GM18505 (cell line): Measurements from ENCODE around the gene CD101.

Source experiments
- ATAC-seq: cut with Tn5 transposase; IDR thresholded peaks from one replicate; pipeline ENCODE4 v1.9.1; 2021; ENCODE audit not compliant: unreplicated experiment
- POLR2A ChIP-seq: IDR thresholded peaks from 4 replicates; pipeline ENCODE4 v1.6.1; 2011; ENCODE audit warnings: borderline replicate concordance; ENCODE audit not compliant: insufficient read depth, insufficient read length; ENCODE audit errors: extremely low read depth

CD101 gene

DNA sequence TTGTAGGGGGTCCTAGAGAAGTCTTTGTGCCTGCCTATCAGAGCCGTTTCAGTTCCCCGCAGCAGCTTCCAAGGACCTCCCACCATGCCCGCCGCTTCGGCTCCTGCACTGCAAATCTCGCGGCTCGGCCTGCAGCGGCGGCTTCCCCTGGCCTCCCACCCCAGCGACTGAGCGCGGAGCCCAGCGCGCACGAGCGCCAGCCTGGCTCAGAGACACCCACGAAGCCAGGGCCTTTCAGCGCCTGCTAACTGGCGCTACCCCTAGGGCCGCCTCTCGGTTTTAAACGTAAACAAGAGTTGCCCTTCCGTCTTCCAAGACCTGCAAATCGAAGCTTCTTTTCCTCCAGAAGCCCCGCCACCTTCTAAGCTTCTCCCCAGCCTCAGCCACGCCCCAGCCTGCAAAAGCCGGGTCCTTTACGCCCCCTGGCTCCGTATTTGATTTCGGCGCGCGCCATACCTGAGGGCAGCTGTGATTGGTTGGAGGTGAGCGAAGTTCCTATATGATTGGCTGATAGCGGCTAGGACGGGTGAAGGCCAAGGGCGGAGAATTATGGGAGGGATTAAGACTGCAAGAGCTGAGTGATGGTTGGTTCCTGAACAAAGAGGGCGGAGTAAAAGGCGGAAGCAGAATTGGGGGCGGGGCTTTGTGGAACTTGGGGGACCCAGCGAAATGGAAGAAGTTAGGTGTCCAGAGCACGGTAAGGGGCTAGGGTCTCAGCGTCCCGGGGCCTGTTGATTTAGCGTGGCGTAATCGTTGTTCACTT lies 58.3 kb downstream of the CD101 start, which contains the start of gene TTF2:
Gene TTF2, plus strand, starts transcription at position 649 of the 763 bp plus-strand sequence. Its CDS starts 21 bp downstream, at position 670.
- TF ChIP-seq POLR2A, result peak; percentile 68
- ATAC-seq, result peak; percentile 91

DNA sequence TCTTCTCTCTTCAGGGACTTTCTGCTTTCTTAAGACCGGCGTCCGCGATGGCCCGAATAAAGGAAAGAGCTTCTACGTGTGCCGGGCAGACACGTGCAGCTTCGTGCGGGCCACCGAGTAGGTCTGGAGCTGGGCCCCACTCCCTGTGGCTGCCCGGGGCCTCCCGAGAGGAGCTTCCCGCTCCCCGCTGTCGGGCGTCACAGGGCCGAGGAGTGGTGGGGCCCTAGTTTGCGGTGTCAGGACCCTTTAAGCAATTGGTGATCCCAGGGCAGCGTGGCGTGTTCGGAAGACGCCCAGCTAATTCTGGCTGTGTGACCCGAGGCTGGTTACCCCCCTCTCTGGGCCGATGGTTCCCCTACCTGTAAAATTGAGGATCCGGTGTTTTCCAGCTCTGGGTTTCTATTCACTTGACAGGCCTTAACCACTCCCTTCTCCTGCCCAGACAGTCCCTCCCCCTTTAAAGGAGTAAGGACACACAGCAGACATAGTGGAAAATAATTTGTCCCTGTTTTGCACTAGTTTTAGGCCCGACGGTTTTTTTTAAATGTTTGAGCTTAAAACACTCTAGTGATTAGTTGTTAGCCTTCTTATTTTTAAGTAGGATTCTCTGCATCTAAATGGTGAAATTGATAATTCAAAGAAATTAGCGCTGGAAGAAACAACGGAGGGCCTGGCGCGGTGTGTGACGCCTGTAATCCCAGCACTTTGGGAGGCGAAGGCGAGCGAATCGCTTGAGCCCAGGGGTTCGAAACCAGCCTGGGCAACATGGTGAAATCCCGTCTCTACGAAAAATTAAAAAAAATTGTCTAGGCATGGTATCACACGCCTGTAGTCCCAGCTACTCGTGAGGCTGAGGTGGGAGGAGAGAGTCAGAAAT lies 59.1 kb downstream of the CD101 start:
- peak; percentile 62 for TF ChIP-seq POLR2A
- ATAC-seq, result no peak

DNA sequence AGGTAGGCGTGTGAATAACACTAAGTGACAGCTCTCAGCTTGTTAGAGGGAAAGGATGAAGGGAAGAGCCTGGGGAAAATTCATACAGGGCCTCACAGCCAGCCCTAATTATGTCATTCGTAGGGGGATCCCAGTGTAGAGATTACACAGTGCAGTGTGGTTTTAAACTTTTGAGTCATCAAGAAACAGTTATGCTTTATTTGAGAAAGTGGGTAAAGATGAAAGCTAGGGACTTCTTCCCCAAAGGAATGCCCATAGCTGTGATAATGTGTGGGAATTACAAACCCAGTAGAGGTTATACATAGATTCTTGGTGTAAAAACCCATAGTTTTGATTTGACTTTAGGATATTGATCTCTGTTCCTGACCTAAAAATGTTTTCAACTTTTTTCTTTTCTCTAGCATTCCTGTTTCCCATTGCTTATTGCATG lies 60.4 kb downstream of the CD101 start:
- no peak for ATAC-seq

DNA sequence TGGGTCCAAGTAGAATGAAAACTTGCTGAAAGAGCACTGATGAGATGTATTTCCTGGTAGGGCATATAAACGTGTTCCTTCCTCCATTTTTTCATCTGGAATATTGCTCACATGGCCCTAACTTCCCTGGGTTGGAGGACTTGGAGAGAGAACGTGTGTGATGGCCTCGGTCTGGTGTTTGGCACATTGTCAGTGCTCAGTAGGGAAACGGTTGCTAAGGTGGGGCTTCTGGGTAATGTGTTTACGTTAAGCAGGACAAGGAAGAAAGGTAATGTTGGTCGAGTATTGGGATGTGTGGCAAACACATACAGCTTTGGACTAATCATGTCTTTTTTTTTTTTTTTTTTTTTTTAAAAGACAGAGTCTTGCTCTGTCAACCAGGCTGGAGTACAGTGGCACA lies 64.8 kb downstream of the CD101 start:
- no peak for TF ChIP-seq POLR2A
- ATAC-seq, result no peak

More for the DNA sequence above, 60.4 kb downstream of the CD101 start:
- TF ChIP-seq POLR2A, result no peak

DNA sequence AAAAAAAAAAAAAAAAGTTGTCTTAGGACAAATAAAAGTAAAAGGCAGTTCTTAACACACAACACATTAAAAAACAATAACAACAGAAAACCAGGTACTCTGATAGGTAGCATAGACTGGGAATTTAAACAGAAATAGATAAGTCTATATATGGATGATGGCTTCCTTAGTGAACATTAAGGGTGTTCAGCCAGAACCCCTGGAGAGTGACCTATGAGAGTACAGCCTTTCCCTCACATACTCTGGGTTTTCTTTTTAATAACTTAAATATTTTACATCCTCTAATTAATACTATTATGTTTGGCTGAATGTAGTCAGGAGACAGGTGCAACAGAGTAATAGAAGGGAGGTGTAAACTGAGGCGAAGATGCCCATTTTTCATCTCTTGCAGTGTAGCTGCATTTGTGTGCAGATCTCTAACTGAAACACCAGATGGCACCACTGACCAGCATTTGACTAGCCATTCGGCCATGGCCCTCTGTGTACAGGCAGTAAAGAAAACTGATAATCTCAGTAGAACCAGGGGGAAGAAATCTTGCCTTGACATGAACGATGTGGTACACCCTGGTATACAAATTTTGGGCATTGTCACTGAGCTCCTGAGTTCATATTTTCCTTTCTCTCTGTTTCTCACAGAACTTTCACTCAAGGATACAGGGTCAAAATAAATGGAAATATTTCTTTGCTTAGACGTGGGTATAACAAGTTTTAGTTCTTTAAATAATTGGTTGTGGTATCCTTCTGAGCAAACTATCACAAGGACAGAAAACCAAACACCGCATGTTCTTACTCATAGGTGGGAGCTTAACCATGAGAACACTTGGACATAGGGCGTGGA lies 66.2 kb downstream of the CD101 start:
- ATAC-seq, result peak; percentile 55

DNA sequence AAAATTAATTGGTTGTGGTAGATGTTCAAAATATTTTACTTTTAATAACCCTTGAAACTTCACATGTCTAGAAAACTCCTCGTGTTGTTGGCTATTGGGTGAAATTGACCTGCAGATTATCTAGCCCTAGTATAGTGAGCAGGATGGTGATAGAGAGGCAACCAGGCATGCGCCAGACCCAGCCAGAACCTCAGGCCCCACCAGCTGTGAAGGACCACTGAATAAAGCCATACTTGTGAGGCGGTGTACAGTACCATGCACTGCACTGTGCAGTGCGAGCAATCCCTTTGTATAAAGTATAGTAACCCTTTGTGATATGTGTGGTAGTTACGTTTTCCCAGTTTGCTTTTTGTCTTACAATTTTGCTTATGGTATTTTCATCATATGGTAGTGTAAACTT lies 67.0 kb downstream of the CD101 start:
- no peak for TF ChIP-seq POLR2A

More for the DNA sequence above, 66.2 kb downstream of the CD101 start:
- TF ChIP-seq POLR2A, result no peak

DNA sequence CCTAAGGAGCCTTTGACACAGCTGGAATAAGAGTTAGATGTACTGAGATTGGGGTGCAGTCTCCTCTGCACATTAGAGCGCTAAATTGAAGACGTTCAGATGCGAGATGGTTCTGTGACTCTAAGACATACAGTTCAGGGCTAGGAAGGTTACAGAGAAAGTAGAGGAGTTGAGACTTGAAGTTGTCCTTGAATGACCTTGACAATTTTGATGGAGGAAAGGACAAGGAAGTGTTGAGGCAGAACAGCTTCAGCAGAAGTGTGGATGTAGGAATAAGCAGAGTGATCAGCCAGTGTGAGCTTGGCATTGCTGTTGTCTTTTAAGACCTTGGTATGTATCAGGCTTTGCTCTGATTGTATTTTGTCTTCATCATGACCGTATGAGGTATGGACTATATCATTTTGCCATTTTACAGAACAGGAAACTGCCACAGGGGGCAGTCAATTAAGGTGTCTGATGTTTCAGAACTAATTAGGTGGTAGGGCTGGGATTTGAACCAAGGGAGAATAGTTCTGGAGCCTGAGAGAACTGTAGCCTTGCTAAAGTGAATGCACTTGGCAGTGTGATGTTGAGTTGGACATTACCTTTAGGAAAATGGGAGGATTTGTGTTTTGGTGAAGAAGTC lies 67.8 kb downstream of the CD101 start:
- ATAC-seq, result no peak
- no peak for TF ChIP-seq POLR2A

More for the DNA sequence above, 67.0 kb downstream of the CD101 start:
- ATAC-seq, result no peak

DNA sequence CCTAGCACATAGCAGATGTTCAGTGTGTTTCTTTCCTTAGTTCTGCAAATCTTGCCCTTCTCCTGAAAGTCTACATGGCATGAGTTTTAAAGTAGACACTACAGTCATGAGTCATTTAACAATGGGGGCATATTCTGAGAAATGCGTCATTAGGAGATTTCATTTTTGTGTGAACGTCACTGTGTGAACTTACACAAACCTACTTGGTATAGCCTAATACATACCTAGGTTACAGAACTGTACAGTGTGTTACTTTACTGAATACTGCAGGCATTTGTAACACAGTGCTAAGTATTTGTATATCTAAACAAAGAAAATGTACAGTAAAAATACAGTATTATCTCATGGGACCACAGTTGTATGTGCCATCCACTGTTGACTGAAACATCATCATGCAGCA lies 68.6 kb downstream of the CD101 start:
- ATAC-seq, result no peak
- TF ChIP-seq POLR2A, result no peak

DNA sequence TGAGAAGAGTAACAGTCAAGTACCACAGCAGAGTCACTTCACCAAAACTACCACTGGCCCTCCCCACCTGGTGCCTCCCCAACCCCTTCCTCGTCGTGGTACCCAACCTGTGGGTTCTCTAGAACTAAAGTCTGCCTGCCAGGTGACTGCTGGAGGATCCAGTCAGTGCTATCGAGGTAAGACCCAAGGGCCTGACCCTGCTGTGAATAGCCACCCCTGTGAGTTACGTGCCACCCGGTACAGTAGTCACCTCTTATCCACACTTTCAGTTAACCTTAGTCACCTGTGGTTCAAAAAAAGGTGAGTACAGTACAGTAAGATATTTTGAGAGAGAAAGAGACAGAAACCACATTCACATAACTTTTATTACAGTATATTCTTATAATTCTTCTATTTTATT lies 75.1 kb downstream of the CD101 start:
- no peak for TF ChIP-seq POLR2A
- ATAC-seq, result no peak

DNA sequence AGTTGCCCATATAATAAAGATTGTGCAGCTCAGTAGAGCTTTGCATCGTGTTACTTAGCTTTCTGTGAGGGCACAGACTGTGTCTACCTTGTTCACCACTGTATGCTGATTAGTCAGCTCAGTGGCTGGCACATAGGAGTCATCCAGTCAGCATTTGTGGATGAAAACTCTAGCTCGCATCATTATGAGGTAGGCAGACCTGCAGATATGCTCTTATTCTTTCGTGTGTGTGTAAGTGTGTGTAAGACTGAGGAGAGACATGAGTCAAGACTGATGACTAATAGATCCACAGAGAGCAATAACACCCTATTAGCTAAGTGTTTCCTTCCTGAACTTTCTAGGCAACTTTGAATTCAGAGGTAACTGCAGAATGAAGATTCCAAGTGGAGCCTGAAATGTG lies 75.7 kb downstream of the CD101 start:
- no peak for ATAC-seq
- TF ChIP-seq POLR2A, result no peak

DNA sequence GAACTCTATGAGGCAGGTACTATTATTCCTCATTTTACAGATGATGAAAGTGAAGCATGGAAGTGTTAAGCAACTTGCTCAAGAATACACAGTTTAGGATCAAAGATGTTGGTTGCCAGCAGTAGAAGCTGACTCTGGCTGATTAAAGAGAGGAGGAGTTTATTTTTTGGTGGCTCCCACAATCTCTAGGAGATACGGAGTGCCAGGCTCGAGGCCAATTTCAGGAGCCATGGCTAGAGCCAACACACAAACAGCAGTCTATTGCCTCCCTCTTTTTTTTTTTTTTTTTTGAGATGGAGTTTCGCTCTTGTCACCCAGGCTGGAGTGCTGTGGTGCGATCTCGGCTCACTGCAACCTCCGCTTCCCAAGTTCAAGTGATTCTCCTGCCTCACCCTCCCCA lies 78.2 kb downstream of the CD101 start:
- TF ChIP-seq POLR2A, result no peak
- ATAC-seq, result no peak

DNA sequence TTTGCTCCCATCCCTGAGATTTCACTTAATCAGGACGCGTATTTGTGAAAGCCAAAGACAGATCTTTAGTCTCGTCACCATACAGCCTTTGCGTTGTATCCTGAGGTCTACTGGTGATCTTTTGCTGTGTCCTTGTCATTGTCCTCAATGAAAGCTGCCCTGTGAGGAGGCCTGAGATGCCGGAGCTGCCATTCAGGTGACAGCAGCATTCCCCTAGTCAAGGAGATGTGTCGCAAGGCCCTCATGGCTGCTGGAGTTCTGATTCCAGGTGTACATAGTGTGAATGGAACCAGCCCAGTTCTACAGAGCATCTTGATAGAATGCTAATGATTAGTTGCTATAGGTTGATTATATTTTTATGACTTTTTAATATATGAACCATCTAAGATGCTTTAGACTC lies 82.7 kb downstream of the CD101 start:
- TF ChIP-seq POLR2A, result no peak
- no peak for ATAC-seq
